Globus pallidus (tissue), 1 donor: ENCODE data around the gene CIB2.

Source experiments
- DNase-seq: peaks from one replicate; pipeline ENCODE4 v3.0.0-alpha.2; 2015; ENCODE audit warnings: low spot score

CIB2 gene

GRCh38 chr15:78107471-78107870 lies 23.8 kb downstream of the CIB2 start:
- no peak for DNase-seq

- no peak for DNase-seq
Measured at GRCh38 chr15:78105476-78106241, 25.6 kb downstream of the CIB2 start.

- DNase-seq: no peak
Measured at GRCh38 chr15:78104566-78105475, 26.4 kb downstream of the CIB2 start.

- no peak for DNase-seq
Measured at GRCh38 chr15:78104119-78104479, 27.1 kb downstream of the CIB2 start.

- no peak for DNase-seq
Measured at GRCh38 chr15:78103406-78104118, 27.7 kb downstream of the CIB2 start.

GRCh38 chr15:78102741-78103140 lies 28.5 kb downstream of the CIB2 start:
- DNase-seq: no peak

GRCh38 chr15:78102211-78102610 lies 29.0 kb downstream of the CIB2 start:
- DNase-seq: no peak

- no peak for DNase-seq
Measured at GRCh38 chr15:78101423-78102105, 29.7 kb downstream of the CIB2 start.

- no peak for DNase-seq
Measured at GRCh38 chr15:78100886-78101285, 30.4 kb downstream of the CIB2 start.

- no peak for DNase-seq
Measured at GRCh38 chr15:78098131-78098755, 33.0 kb downstream of the CIB2 start.

GRCh38 chr15:78097667-78098066 lies 33.6 kb downstream of the CIB2 start:
- DNase-seq: no peak

GRCh38 chr15:78093242-78094020 lies 37.8 kb downstream of the CIB2 start:
- DNase-seq: no peak

GRCh38 chr15:78092261-78093041 lies 38.8 kb downstream of the CIB2 start, which contains the start of gene SH2D7:
SH2D7 (plus strand) TSS chr15:78092561; CDS start chr15:78092585, 24 bp downstream.
- DNase-seq: no peak

- DNase-seq: no peak
Measured at GRCh38 chr15:78090422-78091063, 40.7 kb downstream of the CIB2 start.

- no peak for DNase-seq
Measured at GRCh38 chr15:78088773-78089080, 42.5 kb downstream of the CIB2 start.

GRCh38 chr15:78087951-78088772 lies 43.1 kb downstream of the CIB2 start:
- DNase-seq: no peak

- no peak for DNase-seq
Measured at GRCh38 chr15:78085928-78086327, 45.3 kb downstream of the CIB2 start.

GRCh38 chr15:78084449-78084750 lies 46.8 kb downstream of the CIB2 start:
- no peak for DNase-seq
